Vagina (tissue), 2 donors: ENCODE results near the gene ANXA3.

ENCODE experiments used
- POLR2A ChIP-seq, 2 donors: fragments of 450-650 bp; IDR thresholded peaks; one replicate each; pipeline ENCODE4 v1.6.1; 2017; ENCODE audit warnings: antibody characterized with exemption in 2 of 2, mild to moderate bottlenecking in 2 of 2, moderate library complexity in 2 of 2
- TF ChIP-seq, protein P1 (sequence below), 3 experiments: fragments of 450-650 bp in 2 of 3; fragments of 200-600 bp in 1 of 3; sonication (generic) in 1 of 3; IDR thresholded peaks; one replicate each; pipeline ENCODE4 v1.5.1; 2017 to 2019; ENCODE audit warnings: antibody characterized with exemption in 3 of 3, mild to moderate bottlenecking in 2 of 3, moderate library complexity in 2 of 3

DNA sequence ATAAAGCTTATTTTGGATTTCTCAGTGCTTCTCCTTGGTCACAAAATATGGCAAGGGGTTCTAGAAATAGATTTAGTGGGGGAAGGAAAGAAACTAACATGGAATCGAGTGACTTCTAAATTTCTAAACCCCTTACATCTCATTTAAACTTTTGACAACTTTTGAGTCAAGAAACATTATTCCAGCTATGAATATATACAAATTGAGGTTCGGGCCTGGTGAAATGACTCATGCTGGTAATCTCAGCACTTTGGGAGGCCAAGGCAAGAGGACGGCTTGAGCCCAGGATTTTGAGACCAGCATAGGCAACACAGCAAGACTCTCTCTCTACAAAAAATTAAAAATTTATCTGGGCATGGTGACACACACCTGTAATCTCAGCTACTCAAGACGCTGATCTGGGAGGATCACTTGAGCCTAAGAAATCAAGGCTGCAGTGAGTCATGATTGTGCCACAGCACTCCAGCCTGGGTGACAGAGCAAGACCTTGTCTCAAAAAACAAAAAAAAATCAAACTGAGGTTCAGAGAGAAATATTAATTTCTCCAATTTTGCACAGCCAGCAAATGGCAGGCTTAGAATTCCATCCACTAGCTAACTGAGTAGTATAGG is 99.8 kb downstream of the ANXA3 start:
- TF ChIP-seq, protein P1, sequence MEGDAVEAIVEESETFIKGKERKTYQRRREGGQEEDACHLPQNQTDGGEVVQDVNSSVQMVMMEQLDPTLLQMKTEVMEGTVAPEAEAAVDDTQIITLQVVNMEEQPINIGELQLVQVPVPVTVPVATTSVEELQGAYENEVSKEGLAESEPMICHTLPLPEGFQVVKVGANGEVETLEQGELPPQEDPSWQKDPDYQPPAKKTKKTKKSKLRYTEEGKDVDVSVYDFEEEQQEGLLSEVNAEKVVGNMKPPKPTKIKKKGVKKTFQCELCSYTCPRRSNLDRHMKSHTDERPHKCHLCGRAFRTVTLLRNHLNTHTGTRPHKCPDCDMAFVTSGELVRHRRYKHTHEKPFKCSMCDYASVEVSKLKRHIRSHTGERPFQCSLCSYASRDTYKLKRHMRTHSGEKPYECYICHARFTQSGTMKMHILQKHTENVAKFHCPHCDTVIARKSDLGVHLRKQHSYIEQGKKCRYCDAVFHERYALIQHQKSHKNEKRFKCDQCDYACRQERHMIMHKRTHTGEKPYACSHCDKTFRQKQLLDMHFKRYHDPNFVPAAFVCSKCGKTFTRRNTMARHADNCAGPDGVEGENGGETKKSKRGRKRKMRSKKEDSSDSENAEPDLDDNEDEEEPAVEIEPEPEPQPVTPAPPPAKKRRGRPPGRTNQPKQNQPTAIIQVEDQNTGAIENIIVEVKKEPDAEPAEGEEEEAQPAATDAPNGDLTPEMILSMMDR (IDR thresholded peaks at IDR 0.05), result no peak
- no peak for TF ChIP-seq POLR2A (IDR thresholded peaks at IDR 0.05)
